DMS114 treated with DMSO at 0.1 percent for 48 hours (cell line): ENCODE measurements around the gene MPV17L.
"Not testable (repeated sequence)": the region's sequence is repeated elsewhere in the genome, so short reads cannot be mapped to it uniquely, and the experiment has no call there.

Experiments used
- DNase-seq: peaks from one replicate; lab custom pipeline; 2025; ENCODE audit not compliant: unreplicated experiment; lab: John Stamatoyannopoulos, UW

Gene MPV17L

DNA sequence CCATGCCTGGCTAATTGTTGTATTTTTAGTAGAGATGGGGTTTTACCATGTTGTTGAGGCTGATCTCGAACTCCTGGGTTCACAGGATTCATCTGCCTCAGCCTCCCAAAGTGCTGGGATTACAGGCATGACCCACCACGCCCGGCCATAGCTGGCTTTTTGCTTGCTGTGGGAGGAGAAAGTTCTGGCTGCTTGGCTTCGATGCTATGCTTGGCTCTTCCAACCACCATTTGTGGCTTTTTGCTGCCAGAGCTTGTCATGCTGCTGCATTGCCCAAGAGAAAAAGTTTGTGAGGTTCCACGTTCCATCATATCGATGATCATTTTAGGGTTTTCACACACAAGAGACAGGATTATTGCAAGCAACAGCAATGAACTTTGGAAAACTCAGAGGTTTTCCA, 55.1 kb downstream of the MPV17L start:
- no peak for DNase-seq

DNA sequence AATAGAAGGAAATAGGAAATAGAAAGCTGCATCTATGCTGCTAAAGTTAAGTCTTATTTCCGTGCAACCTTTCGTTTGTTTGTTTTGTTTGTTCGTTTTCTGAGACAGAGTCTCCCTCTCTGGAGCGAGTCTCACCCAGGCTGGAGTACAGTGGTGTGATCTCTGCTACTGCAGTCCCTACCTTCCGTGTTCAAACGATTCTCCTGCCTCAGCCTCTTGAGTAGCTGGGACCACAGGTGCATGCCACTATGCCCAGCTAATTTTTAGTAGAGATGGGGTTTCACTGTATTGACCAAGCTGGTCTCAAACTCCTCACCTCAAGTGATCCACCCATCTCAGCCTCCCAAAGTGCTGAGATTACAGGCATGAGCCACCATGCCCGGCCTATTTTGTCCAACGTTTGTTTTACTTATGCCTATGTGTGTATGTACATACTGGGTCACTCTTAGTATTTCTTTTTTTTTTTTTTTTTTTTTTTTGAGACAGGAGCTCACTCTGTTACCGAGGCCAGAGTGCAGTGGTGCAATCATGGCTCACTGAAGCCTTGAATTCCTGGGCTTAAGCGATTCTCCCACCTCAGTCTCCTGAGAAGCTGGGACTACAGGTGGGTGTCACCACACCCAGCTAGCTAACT, 55.7 kb downstream of the MPV17L start:
- DNase-seq, result no peak

GRCh38 chr16:15452246-15452855, 56.8 kb downstream of the MPV17L start:
- DNase-seq, result no peak

- not testable (repeated sequence) for DNase-seq
These were observed 57.7 kb downstream of the MPV17L start for GRCh38 chr16:15453296-15453695.

DNA sequence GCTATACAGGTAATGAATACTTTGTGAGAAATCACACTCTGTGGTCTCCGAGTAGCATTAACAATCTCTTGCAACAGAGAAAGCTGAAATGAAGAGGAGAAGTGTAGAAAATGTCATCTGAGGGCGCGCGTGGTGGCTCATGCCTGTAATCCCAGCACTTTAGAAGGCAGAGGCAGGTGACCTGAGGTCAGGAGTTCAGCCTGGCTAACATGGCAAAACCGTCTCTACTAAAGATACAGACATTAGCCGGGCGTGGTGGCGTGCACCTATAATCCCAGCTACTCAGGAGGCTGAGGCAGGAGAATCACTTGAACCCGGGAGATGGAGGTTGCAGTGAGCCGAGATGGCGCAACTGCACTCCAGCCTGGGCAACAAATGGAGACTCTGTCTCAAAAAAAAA, 59.4 kb downstream of the MPV17L start:
- DNase-seq, result not testable (repeated sequence)

GRCh38 chr16:15457400-15457799, 61.8 kb downstream of the MPV17L start:
- no peak for DNase-seq

DNA sequence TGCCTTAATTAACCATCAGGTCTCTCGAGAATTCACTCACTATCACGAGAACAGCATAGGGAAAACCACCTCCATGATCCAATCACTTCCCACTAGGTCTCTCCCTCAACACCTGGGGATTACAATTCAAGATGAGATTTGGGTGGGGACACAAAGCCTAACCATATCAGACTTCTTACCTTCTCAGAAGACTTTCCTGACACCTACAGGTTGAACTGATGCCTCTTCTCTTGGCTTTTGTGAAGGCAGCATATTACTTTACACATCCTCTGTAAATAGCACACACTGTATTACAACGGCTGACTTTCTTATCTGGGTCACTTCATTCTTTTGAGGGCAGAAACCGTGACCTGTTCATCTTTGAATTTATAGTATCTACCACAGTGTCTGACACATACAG, 62.4 kb downstream of the MPV17L start:
- DNase-seq, result no peak

GRCh38 chr16:15459791-15460190, 64.2 kb downstream of the MPV17L start:
- DNase-seq, result no peak

GRCh38 chr16:15460601-15461000, 65.0 kb downstream of the MPV17L start:
- no peak for DNase-seq

DNA sequence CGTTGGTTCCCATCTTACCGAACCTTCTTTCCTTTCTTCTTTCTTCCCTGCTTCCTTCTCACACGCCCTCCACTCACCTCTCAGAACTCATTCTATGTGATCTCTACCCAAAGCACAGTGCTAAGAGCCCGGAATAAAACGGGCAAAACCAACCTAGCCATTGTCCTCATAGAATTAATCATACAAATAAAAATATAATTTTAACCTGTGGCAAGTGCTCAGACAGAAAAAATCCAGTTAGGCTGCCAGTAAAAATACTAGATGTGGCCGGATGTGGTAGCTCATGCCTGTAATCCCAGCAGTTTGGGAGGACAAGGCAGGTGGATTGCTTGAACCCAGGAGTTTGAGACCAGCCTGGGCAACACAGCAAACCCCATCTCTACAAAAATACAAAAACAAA, 65.8 kb downstream of the MPV17L start:
- DNase-seq, result no peak
